ENCODE data around the gene DIDO1. TPM values are rescaled to one million over a fixed set of nuclear protein-coding genes. Genes with fewer than 3 reads are reported as not detected.

DIDO1 gene
- total RNA-seq, 1 donor from 2014 or later: 71.2 TPM

- no peaks in the 10 kb centered on the region for H3K36me3 Mint-ChIP-seq (ENCODE audit: insufficient read depth)
- TF ChIP-seq, protein P1, sequence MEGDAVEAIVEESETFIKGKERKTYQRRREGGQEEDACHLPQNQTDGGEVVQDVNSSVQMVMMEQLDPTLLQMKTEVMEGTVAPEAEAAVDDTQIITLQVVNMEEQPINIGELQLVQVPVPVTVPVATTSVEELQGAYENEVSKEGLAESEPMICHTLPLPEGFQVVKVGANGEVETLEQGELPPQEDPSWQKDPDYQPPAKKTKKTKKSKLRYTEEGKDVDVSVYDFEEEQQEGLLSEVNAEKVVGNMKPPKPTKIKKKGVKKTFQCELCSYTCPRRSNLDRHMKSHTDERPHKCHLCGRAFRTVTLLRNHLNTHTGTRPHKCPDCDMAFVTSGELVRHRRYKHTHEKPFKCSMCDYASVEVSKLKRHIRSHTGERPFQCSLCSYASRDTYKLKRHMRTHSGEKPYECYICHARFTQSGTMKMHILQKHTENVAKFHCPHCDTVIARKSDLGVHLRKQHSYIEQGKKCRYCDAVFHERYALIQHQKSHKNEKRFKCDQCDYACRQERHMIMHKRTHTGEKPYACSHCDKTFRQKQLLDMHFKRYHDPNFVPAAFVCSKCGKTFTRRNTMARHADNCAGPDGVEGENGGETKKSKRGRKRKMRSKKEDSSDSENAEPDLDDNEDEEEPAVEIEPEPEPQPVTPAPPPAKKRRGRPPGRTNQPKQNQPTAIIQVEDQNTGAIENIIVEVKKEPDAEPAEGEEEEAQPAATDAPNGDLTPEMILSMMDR (IDR thresholded peaks at IDR 0.05; ENCODE audit: unreplicated experiment): no peak
- no peak overlapping the region for H3K27ac Mint-ChIP-seq
- peaks cover 4% of the 10 kb centered on the region for H3K4me1 Mint-ChIP-seq (ENCODE audit: low read depth)
- DNase-seq (ENCODE audit: low spot score, unreplicated experiment): no peak
- H3K4me3 Mint-ChIP-seq (ENCODE audit: low read depth): no peak overlapping the region
- no peaks in the 10 kb centered on the region for H3K9me3 Mint-ChIP-seq (ENCODE audit: low read depth)
- H3K27me3 Mint-ChIP-seq: peaks cover 21% of the 10 kb centered on the region
Observed at GRCh38 chr20:62864207-62864606, 62.1 kb downstream of the DIDO1 start.

DNA sequence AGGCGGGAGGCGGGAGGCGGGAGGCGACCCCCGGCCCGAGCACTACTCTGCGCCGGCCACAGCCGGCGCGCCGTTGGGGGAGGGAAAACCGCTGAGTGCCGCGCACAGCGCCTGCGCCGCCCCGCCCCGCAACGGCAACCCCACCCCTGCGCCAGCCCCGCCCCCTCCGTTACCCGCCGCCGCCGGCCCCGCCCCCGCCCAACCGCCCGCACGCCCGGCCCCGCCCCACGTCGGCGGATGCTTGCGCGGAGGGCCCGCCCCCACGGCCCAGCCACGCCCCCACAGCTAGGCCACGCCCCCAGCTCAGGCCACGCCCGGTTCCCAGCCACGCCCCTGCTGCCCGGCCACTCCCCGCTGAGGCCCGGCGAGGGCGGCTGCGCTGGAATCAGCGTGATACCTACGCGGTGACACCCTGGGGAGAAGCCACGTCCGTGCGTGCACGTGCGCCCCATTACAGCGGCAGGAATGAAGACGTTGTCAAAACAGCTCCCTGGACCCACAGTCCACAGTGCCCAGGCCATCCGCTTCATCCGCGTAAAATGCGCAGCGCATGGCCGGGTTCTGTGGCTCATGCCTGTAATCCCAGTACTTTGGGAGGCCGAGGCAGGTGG, 64.5 kb downstream of the DIDO1 start, which contains the start of gene TCFL5:
Gene TCFL5 (minus strand): TSS at position 97 of the 611 bp plus-strand sequence. CDS start 152 bp downstream, outside the sequence.
- peaks cover 21% of the 10 kb centered on the region for H3K27me3 Mint-ChIP-seq
- TF ChIP-seq, protein P1 (IDR thresholded peaks at IDR 0.05; ENCODE audit: unreplicated experiment): no peak
- H3K27ac Mint-ChIP-seq: peak within 1 kb of the TSS; percentile 77
- peak within 1 kb of the TSS; percentile 56 for H3K4me3 Mint-ChIP-seq (ENCODE audit: low read depth)
- DNase-seq (ENCODE audit: low spot score, unreplicated experiment): peak; percentile 86
- H3K4me1 Mint-ChIP-seq (ENCODE audit: low read depth): peaks cover 4% of the 10 kb centered on the region
- H3K9me3 Mint-ChIP-seq (ENCODE audit: low read depth): no peaks in the 10 kb centered on the region
- peaks cover 3% of the 10 kb centered on the region for H3K36me3 Mint-ChIP-seq (ENCODE audit: insufficient read depth)

DNA sequence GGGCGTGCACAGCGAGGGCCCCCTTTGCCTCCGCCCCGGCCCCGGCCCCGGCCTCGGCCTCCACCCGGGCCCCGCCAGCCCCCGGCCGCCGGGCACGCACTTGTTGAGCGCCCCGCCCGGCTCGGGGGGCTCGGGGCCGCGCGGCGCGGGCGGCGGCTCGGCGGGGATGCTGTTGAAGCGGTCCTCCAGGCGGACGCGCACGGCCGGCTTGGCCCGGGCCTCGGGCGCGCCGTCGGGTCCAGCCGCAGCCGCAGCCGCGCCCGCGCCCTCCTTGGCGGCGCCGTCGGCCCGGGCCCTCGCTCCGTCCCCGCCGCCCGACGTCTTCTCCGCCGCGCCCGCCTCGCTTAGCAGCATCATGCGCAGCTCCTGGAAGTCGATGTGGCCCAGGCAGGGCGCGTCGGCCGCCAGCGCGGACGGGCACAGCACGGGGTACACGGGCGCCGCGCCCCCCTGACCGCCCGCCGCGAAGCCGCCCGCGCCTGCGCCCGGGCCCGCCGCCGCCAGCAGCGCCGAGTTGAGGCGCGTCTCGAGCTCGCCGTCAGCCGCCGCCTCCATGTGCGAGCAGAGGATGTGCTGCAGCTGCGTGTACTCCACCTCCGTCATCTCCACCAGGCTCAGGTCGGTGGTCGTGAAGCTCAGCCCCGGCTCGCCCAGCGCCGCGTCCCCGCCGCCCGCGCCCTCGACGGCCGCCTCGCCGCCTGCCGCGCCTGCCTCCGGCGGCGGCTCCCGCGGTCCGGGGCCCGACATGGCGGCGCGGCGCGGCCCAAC, 65.2 kb downstream of the DIDO1 start:
- no peak overlapping the region for H3K4me3 Mint-ChIP-seq (ENCODE audit: low read depth)
- H3K27me3 Mint-ChIP-seq: peaks cover 21% of the 10 kb centered on the region
- no peaks in the 10 kb centered on the region for H3K9me3 Mint-ChIP-seq (ENCODE audit: low read depth)
- H3K36me3 Mint-ChIP-seq (ENCODE audit: insufficient read depth): peaks cover 3% of the 10 kb centered on the region
- DNase-seq (ENCODE audit: low spot score, unreplicated experiment): no peak
- TF ChIP-seq, protein P1 (IDR thresholded peaks at IDR 0.05; ENCODE audit: unreplicated experiment): no peak
- no peak overlapping the region for H3K27ac Mint-ChIP-seq
- peaks cover 4% of the 10 kb centered on the region for H3K4me1 Mint-ChIP-seq (ENCODE audit: low read depth)

DNA sequence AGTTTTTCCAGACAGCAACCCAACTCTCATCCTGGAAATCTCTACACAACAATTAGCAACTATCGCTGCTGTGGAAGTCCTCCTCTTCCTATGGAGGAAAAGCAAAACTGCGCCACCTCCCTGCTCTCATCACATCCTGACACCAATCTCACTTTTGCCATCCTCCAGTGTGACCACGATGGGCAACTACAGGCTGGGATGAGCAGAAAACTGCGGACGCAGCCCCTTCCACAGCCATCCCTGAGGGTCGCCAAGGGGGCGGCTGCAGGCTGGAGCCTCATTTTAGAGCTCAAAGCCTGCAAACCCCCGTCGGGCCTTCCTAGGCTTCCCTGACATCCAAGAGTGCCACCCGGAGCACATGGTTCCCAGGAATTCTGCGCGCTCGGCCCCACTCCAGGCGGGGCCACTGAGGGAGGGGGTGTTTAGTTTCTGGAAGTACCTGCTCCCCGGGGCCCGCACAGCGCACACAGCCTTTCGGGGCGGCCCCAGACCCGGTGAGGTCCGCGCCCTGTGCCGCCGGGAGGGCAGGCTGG, 65.8 kb downstream of the DIDO1 start:
- Mint-ChIP-seq H3K36me3 (ENCODE audit: insufficient read depth) (peaks cover 3% of the 10 kb centered on the region), H3K4me3 (ENCODE audit: low read depth) (peak overlapping the region; percentile 56), H3K27me3 (peaks cover 21% of the 10 kb centered on the region), H3K4me1 (ENCODE audit: low read depth) (peaks cover 4% of the 10 kb centered on the region), H3K27ac (peak overlapping the region; percentile 15), H3K9me3 (ENCODE audit: low read depth) (no peaks in the 10 kb centered on the region)
- TF ChIP-seq, protein P1 (IDR thresholded peaks at IDR 0.05; ENCODE audit: unreplicated experiment): no peak
- no peak for DNase-seq (ENCODE audit: low spot score, unreplicated experiment)

DNA sequence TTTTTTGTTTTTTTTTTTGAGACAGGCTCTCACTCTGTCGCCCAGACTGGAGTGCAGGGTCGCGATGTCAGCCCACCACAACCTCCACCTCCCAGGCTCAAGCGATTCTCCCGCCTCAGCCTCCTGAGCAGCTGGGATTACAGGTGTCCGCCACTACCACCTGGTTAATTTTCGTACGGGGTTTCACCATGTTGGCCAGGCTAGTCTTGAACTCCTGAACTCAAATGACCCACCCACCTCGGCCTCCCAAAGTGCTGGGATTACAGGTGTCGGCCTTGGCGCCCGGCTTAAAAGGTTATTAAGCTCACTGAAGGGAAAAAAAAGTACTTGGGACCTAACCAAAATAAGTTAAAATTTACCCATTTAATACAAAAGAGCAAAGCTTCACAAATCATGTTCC, 66.6 kb downstream of the DIDO1 start:
- peaks cover 4% of the 10 kb centered on the region for H3K4me1 Mint-ChIP-seq (ENCODE audit: low read depth)
- no peak overlapping the region for H3K27ac Mint-ChIP-seq
- H3K9me3 Mint-ChIP-seq (ENCODE audit: low read depth): no peaks in the 10 kb centered on the region
- TF ChIP-seq, protein P1 (IDR thresholded peaks at IDR 0.05; ENCODE audit: unreplicated experiment): no peak
- peak overlapping the region; percentile 56 for H3K4me3 Mint-ChIP-seq (ENCODE audit: low read depth)
- H3K36me3 Mint-ChIP-seq (ENCODE audit: insufficient read depth): peaks cover 4% of the 10 kb centered on the region
- DNase-seq (ENCODE audit: low spot score, unreplicated experiment): no peak
- peaks cover 21% of the 10 kb centered on the region for H3K27me3 Mint-ChIP-seq

All from progenitor cell of endocrine pancreas (in vitro differentiated cells).